HG03469 (cell line): ENCODE results near the gene NCOA7.

Experiments
- ATAC-seq: cut with Tn5 transposase; IDR thresholded peaks from one replicate; pipeline ENCODE4 v1.9.1; 2021; ENCODE audit warnings: mild to moderate bottlenecking, moderate library complexity, moderate number of reproducible peaks; ENCODE audit not compliant: unreplicated experiment

The NCOA7 gene, protein sequence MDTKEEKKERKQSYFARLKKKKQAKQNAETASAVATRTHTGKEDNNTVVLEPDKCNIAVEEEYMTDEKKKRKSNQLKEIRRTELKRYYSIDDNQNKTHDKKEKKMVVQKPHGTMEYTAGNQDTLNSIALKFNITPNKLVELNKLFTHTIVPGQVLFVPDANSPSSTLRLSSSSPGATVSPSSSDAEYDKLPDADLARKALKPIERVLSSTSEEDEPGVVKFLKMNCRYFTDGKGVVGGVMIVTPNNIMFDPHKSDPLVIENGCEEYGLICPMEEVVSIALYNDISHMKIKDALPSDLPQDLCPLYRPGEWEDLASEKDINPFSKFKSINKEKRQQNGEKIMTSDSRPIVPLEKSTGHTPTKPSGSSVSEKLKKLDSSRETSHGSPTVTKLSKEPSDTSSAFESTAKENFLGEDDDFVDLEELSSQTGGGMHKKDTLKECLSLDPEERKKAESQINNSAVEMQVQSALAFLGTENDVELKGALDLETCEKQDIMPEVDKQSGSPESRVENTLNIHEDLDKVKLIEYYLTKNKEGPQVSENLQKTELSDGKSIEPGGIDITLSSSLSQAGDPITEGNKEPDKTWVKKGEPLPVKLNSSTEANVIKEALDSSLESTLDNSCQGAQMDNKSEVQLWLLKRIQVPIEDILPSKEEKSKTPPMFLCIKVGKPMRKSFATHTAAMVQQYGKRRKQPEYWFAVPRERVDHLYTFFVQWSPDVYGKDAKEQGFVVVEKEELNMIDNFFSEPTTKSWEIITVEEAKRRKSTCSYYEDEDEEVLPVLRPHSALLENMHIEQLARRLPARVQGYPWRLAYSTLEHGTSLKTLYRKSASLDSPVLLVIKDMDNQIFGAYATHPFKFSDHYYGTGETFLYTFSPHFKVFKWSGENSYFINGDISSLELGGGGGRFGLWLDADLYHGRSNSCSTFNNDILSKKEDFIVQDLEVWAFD

DNA sequence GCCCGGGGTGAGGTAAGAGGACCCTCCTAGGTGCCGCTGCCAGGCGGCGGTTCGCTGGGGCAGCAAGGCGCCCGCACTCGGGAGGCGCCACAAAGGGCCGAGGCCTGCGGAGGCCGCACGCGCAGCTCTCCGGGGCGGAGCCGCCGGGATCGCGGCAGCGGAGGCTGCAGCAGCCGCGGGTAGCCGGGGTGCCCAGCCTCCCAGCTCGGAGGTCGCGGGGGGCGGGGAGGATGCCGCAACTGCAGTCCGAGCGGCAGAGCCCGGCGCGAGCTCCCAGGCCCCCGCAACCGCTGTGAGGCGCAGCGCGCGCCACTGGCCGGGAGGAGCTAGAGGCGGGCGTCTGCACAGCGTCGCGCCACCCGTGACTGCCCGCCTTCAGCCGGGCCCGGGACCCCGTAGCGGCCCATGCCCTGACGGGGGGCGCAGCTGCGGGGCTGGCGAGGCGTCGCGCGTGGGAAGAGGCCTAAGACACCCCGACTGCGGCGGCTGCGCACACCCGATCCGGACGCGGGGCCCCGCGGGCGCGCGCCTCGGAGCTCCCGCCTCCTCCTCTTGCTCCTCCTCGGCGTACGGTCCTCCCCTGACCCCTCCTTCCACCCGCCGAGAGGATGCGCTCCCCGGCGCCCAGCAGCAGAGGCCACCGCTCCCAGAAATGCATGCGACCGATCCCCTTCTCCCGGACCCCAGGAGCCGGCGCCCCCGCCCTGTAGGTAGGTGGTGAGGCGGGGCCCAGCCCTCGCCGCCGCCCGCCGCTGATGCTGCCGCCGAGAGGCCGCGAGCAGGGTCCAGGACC lies at the start of gene NCOA7:
TSS of gene NCOA7 (plus strand) at position 603 of the 793 bp plus-strand sequence. CDS start 24,395 bp downstream, outside the sequence.
- ATAC-seq: peak; percentile 46

DNA sequence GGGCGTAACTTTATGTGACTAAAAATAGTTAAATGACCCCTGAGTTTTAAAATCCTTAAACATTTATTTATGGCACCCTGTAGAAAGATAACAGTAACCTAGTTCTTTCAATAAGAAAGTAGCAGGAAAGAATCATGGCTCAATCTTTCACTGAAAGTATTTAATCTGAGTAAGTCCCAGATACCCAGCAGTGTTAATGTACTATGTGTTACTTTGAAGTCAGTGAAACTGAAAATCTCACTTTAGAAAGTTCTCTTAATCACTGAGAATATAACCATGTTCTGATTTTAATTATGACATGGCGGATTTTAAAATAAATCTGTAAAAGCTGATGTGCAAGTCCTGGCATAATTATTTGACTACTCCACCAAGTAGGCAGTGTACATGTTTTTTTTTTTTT lies 49.4 kb upstream of the NCOA7 start:
- no peak for ATAC-seq

DNA sequence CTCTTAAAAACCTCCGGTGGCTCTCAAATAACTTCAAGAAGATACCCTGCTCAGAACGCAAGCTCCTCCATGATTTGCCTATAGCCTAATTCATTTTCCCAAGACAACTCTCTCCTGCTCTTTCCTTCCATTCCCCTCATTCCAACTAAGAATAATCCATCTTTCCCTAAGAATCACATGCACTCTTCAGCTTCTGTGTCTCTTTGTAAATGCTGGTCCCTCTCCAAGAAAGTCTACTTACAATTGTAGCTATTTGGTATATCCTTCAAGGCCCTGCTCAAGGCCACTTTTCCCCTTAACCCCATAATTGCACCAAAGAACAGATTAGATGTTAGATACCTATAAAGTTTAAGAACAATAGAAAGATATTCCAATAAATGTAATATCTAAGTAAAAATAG lies 48.7 kb upstream of the NCOA7 start:
- no peak for ATAC-seq

DNA sequence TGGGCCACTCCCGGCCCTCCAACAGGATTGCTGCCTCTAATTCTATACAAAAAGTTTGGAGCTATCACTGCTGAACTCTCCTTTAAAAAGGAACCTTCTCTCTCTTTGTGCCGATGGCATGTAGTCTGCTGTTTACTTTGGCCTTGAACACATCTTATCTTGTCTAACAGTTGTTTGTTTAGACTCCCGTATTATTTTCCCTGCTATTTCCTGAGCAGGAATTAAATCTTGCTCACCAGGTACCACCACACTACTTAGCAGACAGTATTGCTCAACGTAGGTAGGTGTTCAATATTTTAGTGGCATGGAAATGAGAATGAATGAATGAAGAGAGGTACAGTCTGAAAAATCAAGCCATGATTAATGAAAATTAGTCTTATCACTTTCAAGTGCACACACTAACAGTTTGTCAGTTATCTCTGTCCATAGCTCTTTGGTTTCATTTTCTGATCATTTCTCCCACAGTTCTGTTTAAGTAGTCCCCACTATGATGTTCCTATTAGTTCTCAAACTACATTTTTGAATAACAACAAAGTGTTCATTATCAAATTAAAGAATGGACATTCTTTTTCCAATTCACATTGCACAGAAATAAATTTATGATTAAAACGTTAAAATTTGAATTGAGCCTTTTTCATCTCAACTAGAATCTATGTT lies 48.2 kb upstream of the NCOA7 start:
- ATAC-seq: no peak

DNA sequence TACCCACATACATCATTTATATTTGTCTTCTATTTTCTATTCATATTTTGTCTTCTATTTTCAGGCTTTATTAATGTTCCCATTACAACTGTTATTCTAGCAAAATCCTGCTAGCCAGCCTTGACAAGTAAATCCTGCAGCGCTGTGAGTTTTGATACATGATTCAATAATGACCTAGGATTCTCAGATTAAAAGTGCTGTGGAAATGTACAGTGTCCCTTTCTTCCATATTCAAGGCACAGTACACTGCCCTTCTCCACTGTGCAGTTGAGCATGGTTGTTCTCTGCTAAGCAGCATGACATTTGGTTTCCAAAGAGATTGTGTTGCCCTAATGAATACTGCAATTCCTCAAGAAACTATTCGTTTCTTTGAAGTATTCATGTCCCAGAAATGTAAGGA lies 47.2 kb upstream of the NCOA7 start:
- ATAC-seq: no peak

DNA sequence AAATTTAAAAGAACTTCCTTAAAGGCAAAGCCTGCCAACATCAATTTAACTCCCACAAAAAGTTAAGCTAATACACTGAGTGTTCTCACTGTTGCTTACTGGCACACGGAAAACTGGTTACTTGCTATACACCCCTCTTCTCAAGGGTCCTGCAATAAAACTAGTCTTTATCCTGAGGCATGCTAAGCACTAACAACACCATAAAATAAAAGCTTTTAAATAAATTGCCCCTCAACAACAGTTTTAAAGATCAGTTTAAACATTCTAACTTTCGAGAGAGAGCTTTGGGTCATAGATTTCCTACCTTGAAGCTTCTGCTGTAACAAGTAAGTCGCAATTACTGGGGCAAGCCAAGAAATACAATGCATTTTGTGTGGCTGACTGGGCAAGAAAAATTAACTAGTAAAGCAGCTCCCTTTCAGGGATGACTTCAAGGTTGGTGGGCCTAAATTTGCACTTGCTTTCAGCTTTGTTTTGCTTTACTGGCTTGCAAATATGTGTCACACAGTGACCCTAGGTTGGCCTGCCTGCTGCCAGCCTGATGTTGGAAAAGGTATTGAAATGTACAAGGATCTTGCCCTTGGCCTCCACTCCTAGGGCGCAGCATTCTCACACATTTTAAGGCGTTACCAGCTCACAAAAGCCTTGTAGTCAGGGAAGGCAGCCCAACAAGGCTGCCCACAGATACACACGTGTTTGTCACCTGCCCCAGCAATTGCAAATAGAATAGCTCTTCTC lies 45.3 kb upstream of the NCOA7 start:
- no peak for ATAC-seq

DNA sequence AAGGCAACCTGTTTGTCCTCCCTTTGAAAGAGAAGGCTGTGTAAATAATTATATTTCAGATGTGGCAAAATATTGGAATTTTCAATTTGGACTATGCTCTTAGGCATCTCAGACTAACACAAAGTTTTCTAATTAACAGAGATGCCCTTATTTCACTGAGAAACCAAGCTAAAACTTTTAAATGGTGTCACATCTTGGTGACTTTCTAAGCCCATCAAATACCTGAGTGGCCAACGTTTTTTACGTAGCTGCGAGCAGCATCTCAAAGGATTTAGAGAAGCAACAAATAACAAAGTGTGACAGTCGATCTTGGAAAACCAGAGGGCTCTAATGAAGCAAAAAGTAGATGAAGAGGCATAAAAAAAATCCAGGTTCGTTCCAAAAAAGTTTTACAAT lies 44.7 kb upstream of the NCOA7 start:
- ATAC-seq: no peak

DNA sequence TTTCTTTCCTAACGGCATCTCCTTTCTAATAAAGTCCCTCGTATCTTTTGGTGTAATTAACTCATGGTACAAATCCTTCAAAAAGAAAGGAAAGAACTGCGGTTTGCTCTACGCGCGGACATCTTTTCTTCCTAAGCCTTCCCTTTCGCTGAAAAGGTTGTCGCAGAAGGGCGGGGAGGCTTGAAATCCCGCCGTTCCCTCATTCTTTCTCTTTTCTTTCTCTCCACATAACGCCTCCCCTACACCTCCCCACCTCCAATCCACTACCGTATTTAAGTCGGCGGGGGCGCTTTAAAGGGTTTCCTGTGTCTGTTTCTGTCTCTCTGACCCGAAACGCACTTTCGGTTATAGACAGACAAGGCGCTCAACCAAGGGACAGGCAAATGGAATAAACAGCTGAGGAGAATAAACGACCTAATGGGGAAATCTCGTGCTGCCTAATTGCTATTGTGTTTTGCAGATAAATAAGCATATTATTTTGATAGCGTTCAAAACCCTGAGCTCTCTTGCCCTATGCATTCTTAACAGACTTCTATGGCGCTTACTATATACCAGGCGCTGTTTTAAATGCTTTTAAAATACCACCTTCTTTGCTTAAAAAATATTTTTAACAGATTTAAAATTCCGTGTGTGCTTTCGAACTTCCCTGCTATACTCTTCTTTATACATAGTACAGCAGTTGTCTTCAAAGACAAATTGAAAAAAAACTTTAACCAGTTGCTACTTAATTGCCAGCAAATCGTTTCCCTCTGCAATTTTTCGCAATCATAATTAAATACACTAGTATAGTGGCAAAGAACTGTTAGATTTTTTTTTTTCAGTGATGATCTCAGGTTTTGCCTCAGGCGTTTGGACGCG lies 43.8 kb upstream of the NCOA7 start:
- ATAC-seq: peak; percentile 39

DNA sequence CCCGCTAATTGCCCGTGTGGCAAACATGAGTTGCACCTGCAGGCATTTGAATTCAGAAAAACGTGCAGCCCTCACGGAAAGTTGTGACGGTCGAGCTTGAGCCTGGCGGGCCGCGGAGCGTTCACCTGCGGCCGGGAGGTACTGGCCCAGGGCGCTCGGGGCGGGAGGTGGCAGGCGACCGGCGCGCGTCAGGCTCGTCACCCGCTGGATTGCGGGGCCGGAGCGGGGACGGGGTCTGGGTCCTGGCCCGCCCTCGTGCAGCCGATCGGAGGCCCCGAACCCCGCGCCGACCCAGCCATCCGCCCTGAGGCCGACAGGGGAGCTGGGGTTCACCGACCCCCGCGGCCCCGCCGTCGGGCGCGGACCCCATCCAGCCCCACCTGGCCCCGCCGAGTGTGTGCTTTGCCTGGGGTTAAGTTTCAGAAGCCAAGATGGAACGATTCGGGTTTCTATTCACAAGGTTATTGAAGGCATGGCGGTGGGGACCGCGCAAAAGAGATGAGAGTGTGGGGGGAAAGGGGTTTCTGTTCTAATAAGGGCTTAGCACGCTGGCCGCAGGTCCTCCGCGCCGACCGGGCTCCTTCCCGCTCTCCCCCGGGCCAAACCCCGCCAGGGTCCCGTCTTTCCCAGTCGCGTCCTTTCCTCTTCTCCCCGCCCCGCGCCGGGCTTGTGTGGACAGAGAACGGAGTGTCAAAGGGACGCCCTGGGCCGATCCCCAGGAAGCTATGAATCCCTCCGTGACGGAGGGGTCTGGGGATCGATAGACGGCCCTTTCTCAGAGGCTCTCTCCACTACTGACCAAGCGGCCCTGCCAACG lies 43.0 kb upstream of the NCOA7 start:
- no peak for ATAC-seq

DNA sequence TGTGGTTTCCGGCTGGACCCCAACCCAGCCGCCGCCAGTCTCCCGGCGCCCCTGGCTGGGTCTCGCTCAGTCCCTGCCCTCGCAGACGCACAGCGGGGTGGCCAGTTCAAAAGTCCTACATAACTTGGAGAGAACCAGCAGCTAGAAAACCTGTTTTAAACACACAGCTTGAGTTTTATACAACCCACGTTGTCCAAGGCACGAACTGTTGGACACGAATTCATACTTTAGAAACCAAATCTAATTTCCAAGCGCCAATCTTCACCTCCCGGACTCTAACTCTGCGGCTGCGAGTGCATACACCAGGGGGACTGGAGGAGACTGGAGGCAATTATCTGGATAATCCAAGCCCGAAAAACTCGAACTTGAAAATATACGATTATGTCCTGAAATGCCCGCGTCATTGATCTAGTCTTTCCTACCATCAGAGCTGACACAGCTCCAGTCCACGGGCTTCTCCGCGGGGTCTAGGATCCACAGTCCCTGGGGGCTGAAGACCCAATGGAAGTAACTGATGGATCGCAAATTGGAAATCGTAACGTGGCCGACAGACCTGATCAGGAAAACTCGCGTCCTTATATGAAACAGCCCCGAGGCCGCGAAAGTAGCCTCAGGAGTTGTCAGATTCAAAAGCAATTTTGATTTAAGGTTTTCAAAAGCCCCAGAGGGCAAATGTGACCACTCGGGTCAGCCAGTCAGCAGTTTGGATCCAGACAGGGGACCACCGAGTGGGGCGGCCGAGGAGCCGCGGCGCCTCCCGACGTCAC lies 42.2 kb upstream of the NCOA7 start:
- ATAC-seq: no peak

DNA sequence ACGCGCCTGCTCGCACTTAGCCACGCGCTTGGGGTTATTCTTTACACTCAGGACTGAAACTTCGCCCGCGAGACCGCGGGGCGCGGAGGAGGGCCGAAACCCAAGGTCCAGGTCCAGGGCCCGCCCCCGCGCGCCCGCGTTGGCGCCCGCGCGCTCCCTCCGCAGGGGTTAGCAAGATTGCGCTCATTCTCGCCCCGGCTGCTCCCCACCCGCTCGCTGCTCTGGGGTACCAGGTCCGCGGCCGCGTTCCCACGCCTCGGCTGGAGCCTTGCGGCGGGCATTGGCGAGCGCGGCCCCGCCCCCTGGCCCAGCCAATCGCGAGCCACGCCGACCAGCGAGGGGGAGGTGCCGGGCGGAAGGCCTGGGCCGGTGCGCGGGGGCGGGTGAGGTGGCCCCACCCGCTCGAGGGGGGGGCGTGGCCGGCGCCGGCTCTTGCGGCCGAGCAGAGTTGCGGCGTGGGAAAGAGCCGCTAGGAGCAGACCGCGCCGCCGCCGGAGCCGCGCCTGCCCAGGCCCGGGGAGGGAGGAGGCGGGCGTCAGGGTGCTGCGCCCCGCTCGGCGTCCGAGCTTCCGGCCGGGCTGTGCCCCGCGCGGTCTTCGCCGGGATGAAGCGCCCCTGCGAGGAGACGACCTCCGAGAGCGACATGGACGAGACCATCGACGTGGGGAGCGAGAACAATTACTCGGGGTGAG lies 41.4 kb upstream of the NCOA7 start, which contains the start of gene HEY2:
TSS of gene HEY2 (plus strand) at position 460 of the 692 bp plus-strand sequence. CDS start at position 605, 145 bp downstream.
- peak; percentile 76 for ATAC-seq

DNA sequence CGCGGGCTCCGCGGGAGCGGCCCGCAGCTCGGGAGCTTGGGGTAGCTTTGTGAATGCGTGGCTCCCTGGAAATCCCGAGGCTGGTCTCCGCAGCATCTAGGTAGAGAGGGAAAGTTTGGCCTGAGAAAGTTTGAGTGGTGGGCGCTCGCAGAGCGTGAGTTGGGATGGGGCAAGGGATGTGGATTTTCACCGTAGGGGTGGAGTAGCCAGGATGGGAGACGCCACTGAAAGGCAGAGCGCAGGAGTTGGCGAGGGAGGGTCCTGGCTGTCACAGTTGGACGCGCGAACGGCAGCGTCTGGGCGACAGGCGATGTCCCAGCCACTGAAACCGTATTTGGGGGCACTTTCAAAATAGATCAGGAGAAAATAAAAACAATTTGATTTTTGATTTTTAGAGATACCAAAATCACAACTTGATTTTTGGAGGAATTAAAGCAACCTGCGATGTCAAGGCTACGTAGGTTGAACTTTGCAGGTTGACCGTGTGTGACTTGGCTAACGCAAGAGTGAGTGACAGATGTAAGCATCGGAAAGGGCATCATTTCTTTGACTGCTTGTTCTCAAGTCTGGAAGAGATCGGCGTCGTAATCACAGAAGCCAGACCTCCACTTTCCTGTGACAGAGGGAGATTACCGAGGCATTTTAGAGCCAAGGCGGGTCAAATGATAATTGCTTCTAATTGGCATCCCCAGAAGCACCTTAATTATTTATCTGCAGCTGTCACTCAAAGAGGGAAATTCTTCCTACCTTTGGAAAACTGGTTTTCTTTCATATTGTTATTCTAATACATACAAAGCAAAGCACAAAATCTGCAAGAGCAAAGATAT lies 40.7 kb upstream of the NCOA7 start:
- ATAC-seq: no peak

DNA sequence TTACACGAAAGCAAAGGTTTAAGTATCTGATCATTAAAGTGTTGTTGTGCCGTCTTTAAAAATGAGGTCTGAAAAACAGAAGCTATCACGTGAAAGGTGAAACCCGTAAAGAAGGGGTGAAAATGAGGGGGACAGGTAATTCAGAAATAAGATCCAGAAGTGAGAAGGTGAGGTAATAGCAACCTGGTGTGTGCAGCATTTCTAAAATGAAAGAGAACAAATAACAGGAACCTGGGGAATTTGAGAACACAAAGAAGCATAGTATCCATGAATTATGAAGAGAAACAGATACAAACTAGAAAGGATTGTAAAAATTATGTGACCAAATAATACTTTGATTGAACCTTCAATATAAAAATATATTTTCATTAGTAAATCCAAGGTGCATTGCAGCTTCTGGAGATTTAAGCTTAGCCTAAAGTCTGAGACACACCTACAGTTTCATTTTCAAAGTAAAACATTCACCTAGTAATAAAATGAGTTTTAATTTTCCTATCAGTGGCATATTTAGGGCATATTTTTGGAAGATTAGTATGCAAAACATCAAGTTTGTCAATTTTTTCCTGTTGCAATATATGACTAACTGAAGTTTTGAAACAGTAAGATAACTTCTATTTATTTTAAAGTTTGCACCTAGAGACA lies 39.9 kb upstream of the NCOA7 start:
- ATAC-seq: no peak

DNA sequence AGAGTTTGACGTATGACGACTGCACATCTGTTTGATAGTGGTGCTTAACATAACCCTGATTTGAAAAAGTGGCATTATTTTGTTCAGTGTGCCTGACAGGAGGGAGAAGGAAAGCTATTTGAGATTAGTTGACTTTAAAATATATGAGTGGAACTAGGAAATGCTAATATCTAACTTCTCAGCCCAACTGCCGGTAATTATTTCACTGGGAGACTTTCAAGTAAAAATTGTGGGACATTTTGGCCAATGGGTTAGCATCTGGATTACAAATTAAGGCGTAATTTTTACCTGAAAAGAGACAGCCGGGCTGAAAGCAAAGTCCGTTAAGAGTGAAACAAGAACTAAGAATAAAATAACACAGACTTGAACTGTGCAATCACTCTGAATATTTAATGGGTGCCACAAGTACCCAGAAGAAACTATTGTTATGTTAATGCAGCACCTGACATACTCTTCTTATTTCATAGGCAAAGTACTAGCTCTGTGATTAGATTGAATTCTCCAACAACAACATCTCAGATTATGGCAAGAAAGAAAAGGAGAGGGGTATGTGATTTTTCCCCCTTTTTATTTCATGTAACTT lies 39.3 kb upstream of the NCOA7 start:
- no peak for ATAC-seq

DNA sequence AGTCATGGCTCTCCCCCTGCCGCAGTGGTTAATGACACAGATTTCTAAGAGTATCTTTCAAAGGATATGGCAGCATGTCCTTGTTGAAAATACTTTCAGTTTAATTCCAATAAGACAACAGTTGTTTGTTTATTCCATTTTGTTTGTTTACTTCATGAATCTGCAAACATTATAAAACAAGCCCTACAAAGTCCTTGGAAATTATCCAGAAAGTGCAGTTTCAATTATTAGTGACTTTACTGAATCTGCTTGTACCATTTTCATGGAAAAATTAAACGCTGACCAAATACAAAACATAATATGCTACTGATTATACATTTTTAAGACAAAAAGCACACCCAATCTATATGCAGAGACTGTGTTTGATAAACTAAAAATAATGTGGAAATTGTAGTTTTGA lies 38.0 kb upstream of the NCOA7 start:
- ATAC-seq: no peak
